ENCODE results near the gene PTPRN2.
"Not testable (repeated sequence)": the region's sequence is repeated elsewhere in the genome, so short reads cannot be mapped to it uniquely, and the experiment has no call there.

Gene PTPRN2

GRCh38 chr7:158284617-158285382 is 302.8 kb downstream of the PTPRN2 start:
- DNase-seq = no peak

GRCh38 chr7:158284121-158284520 is 303.5 kb downstream of the PTPRN2 start:
- no peak for DNase-seq

- DNase-seq = no peak
These were observed 304.3 kb downstream of the PTPRN2 start for GRCh38 chr7:158283016-158283974.

- DNase-seq = no peak
These were observed 305.1 kb downstream of the PTPRN2 start for GRCh38 chr7:158282461-158283001.

GRCh38 chr7:158281441-158281840 is 306.2 kb downstream of the PTPRN2 start:
- DNase-seq = no peak

- DNase-seq = peak; percentile 1
These were observed 307.0 kb downstream of the PTPRN2 start for GRCh38 chr7:158280448-158281144.

GRCh38 chr7:158279539-158280447 is 307.8 kb downstream of the PTPRN2 start:
- DNase-seq = peak; percentile 6

- no peak for DNase-seq
These were observed 308.8 kb downstream of the PTPRN2 start for GRCh38 chr7:158278745-158279320.

- DNase-seq = peak; percentile 7
These were observed 310.1 kb downstream of the PTPRN2 start for GRCh38 chr7:158277219-158278141.

GRCh38 chr7:158276414-158277218 is 311.0 kb downstream of the PTPRN2 start:
- peak; percentile 6 for DNase-seq

- DNase-seq = no peak
These were observed 311.8 kb downstream of the PTPRN2 start for GRCh38 chr7:158275711-158276413.

- DNase-seq = no peak
These were observed 312.6 kb downstream of the PTPRN2 start for GRCh38 chr7:158274996-158275395.

GRCh38 chr7:158274404-158274811 is 313.2 kb downstream of the PTPRN2 start:
- no peak for DNase-seq

- DNase-seq = not testable (repeated sequence)
These were observed 313.8 kb downstream of the PTPRN2 start for GRCh38 chr7:158273756-158274342.

- no peak for DNase-seq
These were observed 314.4 kb downstream of the PTPRN2 start for GRCh38 chr7:158273138-158273651.

- no peak for DNase-seq
These were observed 315.0 kb downstream of the PTPRN2 start for GRCh38 chr7:158272509-158273137.

- DNase-seq = no peak
These were observed 315.5 kb downstream of the PTPRN2 start for GRCh38 chr7:158272091-158272490.
